ENCODE measurements around the gene DNASE1L1. TPM values are rescaled to one million over a fixed set of nuclear protein-coding genes. Genes with fewer than 3 reads are reported as not detected.

The DNASE1L1 gene
- total RNA-seq, 3 donors from 2014 or later, result 18.1 to 30.8 (median 25.6) TPM

DNA sequence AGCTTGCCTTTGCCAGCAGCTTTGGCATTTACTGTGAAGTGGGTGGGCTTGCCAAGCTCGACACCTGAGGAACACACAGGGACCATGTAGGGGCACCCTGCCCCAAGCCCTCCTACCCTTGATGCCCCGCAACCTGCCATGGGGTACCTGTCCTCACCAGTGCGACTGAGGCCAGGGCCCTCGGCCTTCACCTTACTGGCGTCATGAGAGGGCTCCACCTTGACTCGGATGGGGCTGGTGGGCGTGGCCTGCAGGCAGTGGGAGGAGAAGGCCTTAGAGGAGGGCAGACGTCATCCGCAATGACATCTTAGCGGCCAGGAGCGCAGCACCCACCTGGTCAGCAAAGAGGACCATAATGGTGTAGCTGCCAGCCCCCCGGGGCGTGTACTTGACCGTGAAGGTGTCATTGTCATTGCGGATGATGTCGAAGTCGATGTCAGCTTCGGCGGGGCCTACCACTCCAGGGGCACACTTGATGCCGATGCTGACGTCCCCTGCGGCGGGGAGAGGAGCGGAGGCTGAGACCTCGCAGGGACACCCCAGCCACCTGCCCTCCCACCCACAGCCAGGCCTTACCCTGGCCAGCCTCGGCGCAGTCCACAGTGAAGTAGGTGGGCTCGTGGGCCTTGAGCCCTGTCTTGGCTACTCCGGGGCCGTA, 46.8 kb downstream of the DNASE1L1 start:
- no peak for ATAC-seq
- intact Hi-C loops (cut with DNase I, micrococcal nuclease), result no loop called here
- DNase-seq, result no peak
- no peaks in the 10 kb centered on the region for H3K9me3 ChIP-seq
- TF ChIP-seq, protein P1, sequence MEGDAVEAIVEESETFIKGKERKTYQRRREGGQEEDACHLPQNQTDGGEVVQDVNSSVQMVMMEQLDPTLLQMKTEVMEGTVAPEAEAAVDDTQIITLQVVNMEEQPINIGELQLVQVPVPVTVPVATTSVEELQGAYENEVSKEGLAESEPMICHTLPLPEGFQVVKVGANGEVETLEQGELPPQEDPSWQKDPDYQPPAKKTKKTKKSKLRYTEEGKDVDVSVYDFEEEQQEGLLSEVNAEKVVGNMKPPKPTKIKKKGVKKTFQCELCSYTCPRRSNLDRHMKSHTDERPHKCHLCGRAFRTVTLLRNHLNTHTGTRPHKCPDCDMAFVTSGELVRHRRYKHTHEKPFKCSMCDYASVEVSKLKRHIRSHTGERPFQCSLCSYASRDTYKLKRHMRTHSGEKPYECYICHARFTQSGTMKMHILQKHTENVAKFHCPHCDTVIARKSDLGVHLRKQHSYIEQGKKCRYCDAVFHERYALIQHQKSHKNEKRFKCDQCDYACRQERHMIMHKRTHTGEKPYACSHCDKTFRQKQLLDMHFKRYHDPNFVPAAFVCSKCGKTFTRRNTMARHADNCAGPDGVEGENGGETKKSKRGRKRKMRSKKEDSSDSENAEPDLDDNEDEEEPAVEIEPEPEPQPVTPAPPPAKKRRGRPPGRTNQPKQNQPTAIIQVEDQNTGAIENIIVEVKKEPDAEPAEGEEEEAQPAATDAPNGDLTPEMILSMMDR (IDR thresholded peaks at IDR 0.05), result no peak
- H3K4me1 ChIP-seq (ENCODE audit: low read depth), result no peaks in the 10 kb centered on the region
- H3K4me3 ChIP-seq, result no peak overlapping the region
- H3K36me3 ChIP-seq (ENCODE audit: low read depth), result no peaks in the 10 kb centered on the region

DNA sequence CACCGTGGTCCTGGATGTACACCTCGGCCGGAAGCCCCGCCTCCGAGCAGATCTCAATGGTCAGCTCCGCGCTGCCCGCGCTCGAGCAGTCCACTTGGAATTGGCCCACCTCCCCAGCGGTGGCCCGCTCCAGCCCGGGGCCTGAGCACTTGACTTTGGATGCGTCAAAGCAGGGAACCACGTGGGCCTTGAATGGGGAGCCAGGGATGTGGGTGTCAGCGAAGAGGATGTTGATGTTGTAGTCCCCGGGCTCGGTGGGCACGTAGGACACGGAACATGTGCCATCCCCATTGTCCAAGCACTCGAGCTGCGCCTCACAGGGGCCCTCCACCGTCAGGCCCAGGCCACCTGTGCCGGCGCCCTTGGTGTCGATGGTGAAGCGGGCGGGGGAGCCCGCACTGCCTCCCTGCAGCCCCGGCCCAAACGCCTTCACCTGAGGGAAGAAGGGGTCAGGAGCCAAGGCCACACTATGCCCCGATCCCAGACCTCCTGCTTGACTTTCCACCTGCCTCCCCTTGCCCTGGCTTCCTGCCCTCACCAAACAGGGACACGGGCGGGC, 48.8 kb downstream of the DNASE1L1 start:
- H3K36me3 ChIP-seq (ENCODE audit: low read depth), result no peaks in the 10 kb centered on the region
- no peak overlapping the region for H3K4me3 ChIP-seq
- H3K4me1 ChIP-seq (ENCODE audit: low read depth), result no peaks in the 10 kb centered on the region
- intact Hi-C loops (cut with DNase I, micrococcal nuclease), result no loop called here
- TF ChIP-seq, protein P1 (IDR thresholded peaks at IDR 0.05), result no peak
- DNase-seq, result no peak
- no peak for ATAC-seq
- no peaks in the 10 kb centered on the region for H3K9me3 ChIP-seq

DNA sequence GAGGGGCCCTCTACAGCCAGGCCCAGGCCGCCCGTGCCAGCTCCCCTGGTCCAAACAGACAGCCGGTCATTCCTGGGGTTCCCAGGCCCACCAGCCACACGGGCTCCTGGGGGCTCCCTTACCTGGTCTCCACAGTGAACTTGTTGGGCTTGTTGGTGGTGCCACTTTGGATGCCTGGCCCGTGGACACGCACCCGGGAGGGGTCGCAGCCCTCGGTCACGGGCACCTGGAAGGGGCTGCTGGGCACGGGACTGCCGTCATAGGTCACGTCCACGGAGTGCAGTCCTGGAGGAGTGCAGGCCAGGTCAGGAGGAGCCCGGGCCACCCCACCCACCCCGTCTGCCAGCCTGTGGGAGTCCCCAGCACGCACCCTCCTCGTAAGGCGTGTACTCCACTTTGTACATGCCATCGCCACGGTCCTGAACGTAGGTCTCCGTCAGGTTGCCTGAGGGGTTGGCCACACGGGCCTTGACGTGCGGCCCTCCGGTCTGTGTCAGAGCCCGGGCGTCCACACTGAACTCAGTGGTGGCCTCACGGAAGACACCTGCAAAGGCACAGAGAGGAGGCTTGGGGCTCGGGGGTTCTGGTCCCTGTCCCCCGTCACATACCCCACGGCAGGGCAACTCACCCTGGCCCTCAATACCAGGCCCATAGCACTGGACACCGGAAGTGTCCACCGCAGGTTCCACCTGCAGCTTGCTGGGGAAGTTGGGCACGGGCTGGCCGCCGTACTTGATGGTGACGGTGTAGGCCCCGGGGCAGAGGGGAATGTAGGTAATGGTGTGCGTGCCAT, 49.5 kb downstream of the DNASE1L1 start:
- H3K4me1 ChIP-seq (ENCODE audit: low read depth), result no peaks in the 10 kb centered on the region
- H3K9me3 ChIP-seq, result no peaks in the 10 kb centered on the region
- H3K4me3 ChIP-seq, result no peak overlapping the region
- DNase-seq (no peak), ATAC-seq (no peak)
- intact Hi-C loops (cut with DNase I, micrococcal nuclease), result no loop called here
- TF ChIP-seq, protein P1 (IDR thresholded peaks at IDR 0.05), result no peak
- no peaks in the 10 kb centered on the region for H3K36me3 ChIP-seq (ENCODE audit: low read depth)

DNA sequence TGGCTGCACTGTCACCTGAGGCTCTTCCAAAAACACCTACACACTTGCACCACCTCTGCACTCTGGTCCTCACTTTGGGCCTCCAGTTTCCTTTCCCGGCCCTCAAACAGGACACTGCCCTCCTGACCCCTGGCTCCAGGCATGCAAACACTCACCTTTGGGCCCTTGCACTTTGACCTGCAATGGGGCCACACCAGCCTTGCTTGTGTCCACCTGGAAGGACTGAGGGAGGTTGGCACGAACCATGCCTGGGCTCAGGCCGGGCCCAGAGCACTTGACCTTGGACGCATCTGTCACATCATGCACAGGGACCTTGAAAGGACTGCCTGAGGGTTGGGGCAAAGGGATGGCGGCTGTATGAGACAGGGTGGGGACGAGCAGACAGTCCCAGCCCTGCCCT, 50.2 kb downstream of the DNASE1L1 start:
- DNase-seq, result no peak
- intact Hi-C loops (cut with DNase I, micrococcal nuclease), result no loop called here
- no peaks in the 10 kb centered on the region for H3K36me3 ChIP-seq (ENCODE audit: low read depth)
- TF ChIP-seq, protein P1 (IDR thresholded peaks at IDR 0.05), result no peak
- H3K4me1 ChIP-seq (ENCODE audit: low read depth), result no peaks in the 10 kb centered on the region
- ATAC-seq, result no peak
- no peaks in the 10 kb centered on the region for H3K9me3 ChIP-seq
- no peak overlapping the region for H3K4me3 ChIP-seq

DNA sequence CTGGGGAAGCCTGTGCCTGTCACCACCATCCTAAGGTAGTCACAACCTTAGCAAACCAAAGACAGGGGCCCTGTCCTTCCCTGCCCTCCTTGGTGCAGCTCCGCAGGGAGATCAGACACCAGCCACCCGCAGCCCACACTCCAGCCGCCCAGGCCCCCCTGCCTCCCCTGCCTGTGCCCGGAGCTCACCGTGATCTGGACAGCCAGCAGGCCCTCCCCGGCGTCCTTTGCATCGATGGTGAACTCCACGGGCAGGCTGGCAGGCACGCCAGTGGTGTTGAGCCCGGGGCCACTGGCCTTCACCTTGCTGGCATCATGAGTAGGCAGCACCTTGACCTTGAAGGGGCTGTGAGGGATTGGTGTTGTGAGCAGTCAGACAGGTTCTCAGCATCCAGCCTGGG, 51.0 kb downstream of the DNASE1L1 start:
- Histone ChIP-seq H3K9me3 (no peaks in the 10 kb centered on the region), H3K4me3 (no peak overlapping the region), H3K4me1 (ENCODE audit: low read depth) (no peaks in the 10 kb centered on the region), H3K36me3 (ENCODE audit: low read depth) (no peaks in the 10 kb centered on the region)
- DNase-seq (no peak), ATAC-seq (no peak)
- TF ChIP-seq, protein P1 (IDR thresholded peaks at IDR 0.05), result no peak
- intact Hi-C loops (cut with DNase I, micrococcal nuclease), result no loop called here
